GM19043 (cell line): ENCODE results near the gene JUN.

Experiments
- ATAC-seq: cut with Tn5 transposase; IDR thresholded peaks from one replicate; pipeline ENCODE4 v1.9.1; 2021; ENCODE audit warnings: low read depth; ENCODE audit not compliant: unreplicated experiment

JUN gene

GRCh38 chr1:58783993-58784757 lies at the start of gene JUN:
JUN (minus strand) TSS chr1:58784047; CDS start chr1:58783070, 977 bp downstream.
- ATAC-seq, result peak; percentile 78

GRCh38 chr1:58833166-58833565 lies 49.3 kb upstream of the JUN start:
- no peak for ATAC-seq

DNA sequence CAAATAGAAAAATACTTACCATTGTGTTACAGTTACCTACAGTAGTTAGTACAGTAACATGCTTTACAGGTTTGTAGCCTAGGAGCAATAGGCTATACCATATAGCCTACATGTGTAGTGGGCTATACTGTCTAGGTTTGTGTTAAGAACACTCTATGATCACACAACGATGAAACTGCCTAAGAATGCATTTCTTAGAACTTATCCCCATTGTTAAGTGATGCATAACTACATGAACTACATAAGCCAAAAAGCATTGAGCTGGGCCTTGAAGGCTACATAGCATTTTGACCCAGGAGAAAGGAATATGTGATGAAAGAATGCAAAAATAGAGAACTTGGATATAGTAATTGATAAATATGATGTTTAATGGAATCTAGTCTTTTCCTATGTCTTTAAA lies 46.4 kb upstream of the JUN start:
- no peak for ATAC-seq

DNA sequence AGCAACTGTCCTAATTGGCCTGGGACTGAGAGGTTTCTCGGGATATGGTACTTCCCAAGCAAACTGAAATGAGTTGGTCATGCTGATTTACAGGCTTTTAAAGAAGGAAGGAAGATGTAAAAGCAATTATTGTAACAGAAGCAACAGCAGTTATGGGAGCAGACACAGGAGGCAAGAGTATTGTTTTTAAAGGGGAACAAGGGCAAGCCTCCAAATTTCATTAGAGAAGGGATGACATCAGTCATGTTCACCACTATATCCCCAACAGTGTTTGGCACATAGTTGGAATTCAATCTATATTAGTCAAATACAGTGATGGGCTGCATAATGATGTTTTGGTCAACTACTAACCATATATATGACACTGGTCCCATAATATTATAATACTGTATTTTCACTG lies 46.0 kb upstream of the JUN start:
- no peak for ATAC-seq

- no peak for ATAC-seq
Measured at GRCh38 chr1:58827298-58827697, 43.5 kb upstream of the JUN start.

DNA sequence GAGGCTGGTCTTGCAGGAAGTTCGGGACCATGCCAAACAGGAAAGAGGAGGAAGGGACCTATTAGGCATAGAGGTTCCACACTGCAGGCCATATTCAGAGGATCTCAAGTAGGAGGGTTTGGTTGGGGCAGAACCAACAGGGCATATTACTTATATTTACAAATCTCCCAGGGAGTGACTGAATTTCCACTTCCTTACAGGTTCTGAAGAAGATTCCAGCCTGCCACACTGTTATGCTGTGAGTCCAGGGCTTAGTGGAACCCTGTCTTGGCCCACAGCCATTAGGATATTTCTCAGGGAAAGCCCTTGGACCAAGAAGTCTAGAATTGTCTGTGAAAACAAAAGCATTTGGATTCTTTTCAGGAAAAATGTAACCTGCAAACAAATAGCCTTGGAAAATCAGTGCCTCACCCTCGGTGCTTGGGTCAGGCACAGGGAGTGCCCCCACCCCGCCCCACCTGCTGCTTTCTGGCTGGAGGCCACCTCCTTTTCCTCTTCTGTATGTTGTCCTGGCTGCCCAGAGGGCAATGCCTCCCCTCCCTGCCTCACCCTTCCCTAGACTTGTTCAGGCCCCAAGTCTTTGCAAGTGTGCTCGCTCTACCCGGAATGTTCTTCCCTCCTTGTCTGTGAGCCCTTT lies 41.0 kb upstream of the JUN start:
- ATAC-seq, result no peak

DNA sequence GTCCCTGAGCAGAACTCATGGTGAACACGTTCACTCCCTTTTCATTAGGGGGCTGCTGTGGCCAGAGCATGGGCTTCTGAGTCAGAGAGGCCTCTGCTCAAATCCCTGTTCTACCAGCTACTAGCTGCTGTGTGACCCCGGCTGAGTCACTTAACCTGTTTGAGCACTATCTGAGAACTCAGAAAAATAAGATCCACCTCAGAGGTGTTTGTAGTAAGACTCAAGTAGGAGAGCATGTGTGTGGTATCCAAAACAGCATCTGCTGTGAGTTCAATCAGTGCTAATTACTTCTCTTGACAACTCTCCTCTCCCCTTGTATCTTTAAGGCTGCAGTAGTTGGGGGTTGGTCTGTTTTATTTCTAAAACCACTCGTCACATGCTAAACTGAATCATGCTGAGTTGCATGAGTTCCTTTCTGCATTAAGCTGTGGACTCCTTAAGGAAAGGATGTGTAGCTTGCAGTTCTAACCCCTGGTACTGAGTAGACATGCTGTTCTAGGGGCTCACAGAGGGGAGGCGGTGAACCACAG lies 39.7 kb upstream of the JUN start:
- no peak for ATAC-seq

- ATAC-seq, result no peak
Measured at GRCh38 chr1:58821309-58821708, 37.5 kb upstream of the JUN start.

DNA sequence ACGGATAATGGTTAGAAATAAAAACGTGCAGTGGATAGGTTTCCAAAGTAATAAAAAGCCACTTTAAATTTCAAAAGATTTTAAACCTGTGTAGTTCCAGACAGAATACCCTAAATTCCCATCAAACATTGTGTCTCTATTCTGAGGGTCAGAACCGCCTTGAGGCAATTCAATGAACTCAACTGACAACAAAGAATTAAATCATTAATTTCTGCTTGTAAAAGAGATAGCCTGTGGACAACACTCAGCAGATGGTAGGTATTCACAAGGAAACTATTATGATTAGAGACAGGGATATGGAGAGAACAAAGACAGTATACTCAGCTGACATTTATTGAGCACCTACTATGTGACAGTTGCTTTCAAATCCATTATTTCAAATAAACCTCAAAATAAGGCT lies 35.1 kb upstream of the JUN start:
- no peak for ATAC-seq

GRCh38 chr1:58818075-58818474 lies 34.2 kb upstream of the JUN start:
- no peak for ATAC-seq

- ATAC-seq, result no peak
Measured at GRCh38 chr1:58816747-58817221, 32.9 kb upstream of the JUN start.

- ATAC-seq, result peak; percentile 81
Measured at GRCh38 chr1:58816072-58816746, 32.4 kb upstream of the JUN start.

- ATAC-seq, result no peak
Measured at GRCh38 chr1:58815686-58816071, 31.8 kb upstream of the JUN start.

DNA sequence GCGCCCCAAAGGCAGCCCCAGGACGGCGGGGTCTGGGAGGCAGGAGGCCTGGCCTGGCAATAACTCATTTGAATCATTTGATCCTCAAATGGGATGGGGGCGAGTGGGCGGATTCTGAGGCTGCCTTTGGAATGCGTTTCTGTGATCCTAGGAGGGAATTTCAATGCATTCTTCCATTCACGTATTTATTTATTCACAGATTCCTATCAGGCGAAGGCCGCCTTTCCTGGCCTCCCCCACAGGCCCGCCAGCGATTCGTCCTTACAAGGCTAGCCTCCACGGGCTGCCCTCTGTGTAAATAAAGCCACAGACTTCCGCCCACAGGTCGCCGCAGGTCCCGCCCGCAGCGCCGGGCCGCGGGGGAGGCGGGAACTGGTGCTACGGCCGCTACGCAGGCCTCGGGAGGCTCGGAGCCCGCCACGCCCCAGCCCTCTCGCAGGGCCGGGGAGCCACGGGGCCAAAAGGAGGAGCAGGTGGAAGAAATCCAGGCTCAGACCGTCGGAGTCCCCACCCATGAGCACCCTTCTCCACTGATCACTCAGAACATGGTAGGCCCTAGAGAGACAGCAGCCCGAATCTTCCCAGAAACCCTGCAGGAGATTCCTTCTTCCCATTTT lies 31.3 kb upstream of the JUN start:
- peak; percentile 69 for ATAC-seq

GRCh38 chr1:58814251-58815068 lies 30.6 kb upstream of the JUN start:
- no peak for ATAC-seq

- no peak for ATAC-seq
Measured at GRCh38 chr1:58813801-58814200, 30.0 kb upstream of the JUN start.

DNA sequence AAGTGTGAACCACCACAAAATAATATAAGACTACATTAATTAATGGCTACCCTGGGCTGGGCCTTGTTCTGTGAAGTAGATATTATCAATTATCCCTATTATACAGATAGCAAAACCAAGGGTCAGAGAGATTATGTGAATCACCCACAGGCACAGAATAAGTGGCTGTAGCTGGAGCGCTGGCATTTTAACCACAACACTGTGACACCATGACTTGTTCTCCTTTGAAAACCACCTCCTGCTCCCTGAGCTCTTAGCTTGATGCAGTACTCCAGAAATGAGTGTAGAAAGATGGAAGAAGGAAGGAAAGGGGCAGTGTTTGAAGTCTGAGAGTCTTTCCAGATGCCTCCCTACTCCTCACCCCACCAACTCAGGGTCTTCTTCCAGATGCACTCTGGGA lies 29.5 kb upstream of the JUN start:
- no peak for ATAC-seq

DNA sequence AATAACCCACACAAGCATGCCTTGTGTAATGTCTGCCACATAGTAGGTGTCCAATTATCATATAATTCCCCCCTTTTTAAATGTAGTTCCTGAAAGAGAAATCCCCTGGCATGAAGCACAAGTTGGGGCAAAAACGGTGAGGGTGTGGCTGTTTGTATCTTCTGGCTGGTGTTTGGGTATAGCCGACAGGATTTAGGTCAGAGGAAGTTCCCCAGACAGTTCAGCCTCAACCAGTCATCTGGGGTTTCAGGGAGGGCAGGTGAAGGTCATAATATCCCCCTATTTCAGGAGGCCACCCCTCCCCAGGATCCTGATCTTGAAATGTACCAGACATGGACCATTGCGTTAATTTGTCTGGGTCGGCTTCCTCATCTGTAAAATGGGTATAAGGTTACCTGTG lies 29.1 kb upstream of the JUN start:
- no peak for ATAC-seq

DNA sequence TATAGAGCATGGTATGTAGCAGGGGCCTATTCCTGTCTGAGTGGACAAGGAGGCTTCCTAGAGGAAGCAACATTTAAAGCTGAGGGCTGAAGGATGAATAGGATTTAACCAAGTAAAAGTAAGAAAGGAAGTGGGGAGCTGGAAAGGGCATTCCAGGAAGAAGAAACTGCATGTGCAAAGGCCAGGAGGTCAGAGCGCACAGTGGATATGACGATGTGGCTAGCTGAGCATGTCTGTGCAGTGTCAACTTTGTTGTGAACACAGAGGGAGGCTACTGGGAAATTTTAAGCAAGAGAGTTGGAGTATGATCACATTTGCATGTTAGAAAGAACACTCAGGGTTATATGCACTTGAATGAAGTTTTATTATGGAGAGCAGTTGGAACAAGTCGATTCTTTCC lies 28.6 kb upstream of the JUN start:
- no peak for ATAC-seq

- no peak for ATAC-seq
Measured at GRCh38 chr1:58811303-58811702, 27.5 kb upstream of the JUN start.
